RWPE2 (cell line): ENCODE results near the gene ISY1.

ENCODE experiments used
- ATAC-seq: fragments of 200-7000 bp; cut with Tn5 transposase; 3 replicates; pipeline ENCODE4 v1.9.1; 2021; ENCODE audit warnings: low read depth
- DNase-seq: peaks from one replicate; pipeline ENCODE4 v3.0.0-alpha.2; 2020; ENCODE audit warnings: low spot score
- H3K27ac ChIP-seq: fragments of 450-650 bp; 2 replicates; pipeline ENCODE4 v1.5.1; 2017; ENCODE audit warnings: mild to moderate bottlenecking; ENCODE audit not compliant: poor library complexity, severe bottlenecking
- H3K27me3 ChIP-seq: fragments of 250-450 bp; sonication (Bioruptor Pico); 2 replicates; pipeline ENCODE4 v1.5.1; 2021; ENCODE audit warnings: mild to moderate bottlenecking, moderate library complexity; ENCODE audit not compliant: insufficient read depth, poor library complexity, severe bottlenecking
- H3K36me3 ChIP-seq: fragments of 250-450 bp; sonication (Bioruptor Pico); 2 replicates; pipeline ENCODE4 v1.5.1; 2020; ENCODE audit warnings: low read depth, mild to moderate bottlenecking, moderate library complexity
- H3K4me1 ChIP-seq: fragments of 250-450 bp; sonication (Bioruptor Pico); 2 replicates; pipeline ENCODE4 v1.5.1; 2021; ENCODE audit warnings: mild to moderate bottlenecking, moderate library complexity; ENCODE audit not compliant: insufficient read depth, poor library complexity, severe bottlenecking
- H3K4me3 ChIP-seq: fragments of 250-450 bp; sonication (Bioruptor Pico); 2 replicates; pipeline ENCODE4 v1.5.1; 2021; ENCODE audit warnings: mild to moderate bottlenecking, moderate library complexity; ENCODE audit not compliant: severe bottlenecking
- H3K9me3 ChIP-seq: fragments of 250-450 bp; sonication (Bioruptor Pico); 2 replicates; pipeline ENCODE4 v1.5.1; 2021; ENCODE audit warnings: mild to moderate bottlenecking, moderate library complexity; ENCODE audit not compliant: severe bottlenecking
- CTCF ChIP-seq: fragments of 450-650 bp; IDR thresholded peaks from one replicate; pipeline ENCODE4 v1.5.1; 2017; ENCODE audit warnings: mild to moderate bottlenecking, moderate library complexity; ENCODE audit not compliant: poor library complexity, severe bottlenecking

The ISY1 gene

GRCh38 chr3:129160891-129161859 lies at the start of gene ISY1:
ISY1 (minus strand) TSS chr3:129161063; CDS start chr3:129160975, 88 bp downstream.
- DNase-seq: peak; percentile 89
- no peaks in the 10 kb centered on the region for H3K4me1 ChIP-seq
- H3K27ac ChIP-seq: peak within 1 kb of the TSS; percentile 87

GRCh38 chr3:129207479-129207878 lies 46.6 kb upstream of the ISY1 start:
- no peak overlapping the region for H3K4me3 ChIP-seq
- H3K27ac ChIP-seq: no peak overlapping the region
- TF ChIP-seq CTCF: no peak
- no peaks in the 10 kb centered on the region for H3K27me3 ChIP-seq
- no peak for DNase-seq
- no peaks in the 10 kb centered on the region for H3K36me3 ChIP-seq
- H3K9me3 ChIP-seq: no peaks in the 10 kb centered on the region
- no peak for ATAC-seq
- peaks cover 10% of the 10 kb centered on the region for H3K4me1 ChIP-seq

More at GRCh38 chr3:129160891-129161859, at the start of gene ISY1:
- H3K36me3 ChIP-seq: peaks cover 30% of the 10 kb centered on the region
- H3K4me3 ChIP-seq: peak within 1 kb of the TSS; percentile 62
- no peaks in the 10 kb centered on the region for H3K9me3 ChIP-seq
- no peaks in the 10 kb centered on the region for H3K27me3 ChIP-seq
- ATAC-seq: peak; percentile 74
- TF ChIP-seq CTCF: peak; percentile 90

GRCh38 chr3:129205109-129205832 lies 44.4 kb upstream of the ISY1 start:
- DNase-seq (no peak), ATAC-seq (no peak)
- no peaks in the 10 kb centered on the region for H3K36me3 ChIP-seq
- H3K4me1 ChIP-seq: no peaks in the 10 kb centered on the region
- H3K4me3 ChIP-seq: no peak overlapping the region
- no peaks in the 10 kb centered on the region for H3K9me3 ChIP-seq
- TF ChIP-seq CTCF: no peak
- H3K27ac ChIP-seq: no peak overlapping the region
- H3K27me3 ChIP-seq: no peaks in the 10 kb centered on the region

GRCh38 chr3:129204473-129204872 lies 43.6 kb upstream of the ISY1 start:
- Histone ChIP-seq H3K27me3 (no peaks in the 10 kb centered on the region), H3K9me3 (no peaks in the 10 kb centered on the region), H3K4me3 (no peak overlapping the region), H3K36me3 (no peaks in the 10 kb centered on the region), H3K4me1 (no peaks in the 10 kb centered on the region), H3K27ac (no peak overlapping the region)
- DNase-seq: no peak
- ATAC-seq: no peak
- no peak for TF ChIP-seq CTCF
